Activated T-helper 9 cell treated with anti-CD3 and anti-CD28 coated beads, Interleukin-2, amount 50 U/mL, for 16 hours (primary cell): ENCODE results near the gene CLCN4.

Experiments
- DNase-seq: peaks from one replicate; pipeline ENCODE4 v3.0.0-alpha.2; 2020; ENCODE audit warnings: low read depth

CLCN4 gene

GRCh38 chrX:10156199-10157031, at the start of gene CLCN4:
Gene CLCN4, plus strand, starts transcription at chrX:10156975. Its CDS starts 28,058 bp downstream, at chrX:10185033.
- DNase-seq: no peak

GRCh38 chrX:10107483-10107882, 49.3 kb upstream of the CLCN4 start:
- DNase-seq: no peak

GRCh38 chrX:10108288-10108687, 48.5 kb upstream of the CLCN4 start:
- DNase-seq: no peak

- no peak for DNase-seq
Measured at GRCh38 chrX:10109695-10110094, 47.1 kb upstream of the CLCN4 start.

- no peak for DNase-seq
Measured at GRCh38 chrX:10110316-10110935, 46.3 kb upstream of the CLCN4 start.

- DNase-seq: peak; percentile 51
Measured at GRCh38 chrX:10110984-10111363, 45.8 kb upstream of the CLCN4 start.

GRCh38 chrX:10111364-10112148, 45.2 kb upstream of the CLCN4 start:
- DNase-seq: peak; percentile 28

GRCh38 chrX:10112510-10112909, 44.3 kb upstream of the CLCN4 start:
- DNase-seq: no peak

- no peak for DNase-seq
Measured at GRCh38 chrX:10115082-10115481, 41.7 kb upstream of the CLCN4 start.

GRCh38 chrX:10117301-10117700, 39.5 kb upstream of the CLCN4 start:
- no peak for DNase-seq

GRCh38 chrX:10117864-10118377, 38.9 kb upstream of the CLCN4 start:
- no peak for DNase-seq

GRCh38 chrX:10118530-10118929, 38.2 kb upstream of the CLCN4 start:
- DNase-seq: no peak

GRCh38 chrX:10119399-10119990, 37.3 kb upstream of the CLCN4 start:
- DNase-seq: peak; percentile 58

- no peak for DNase-seq
Measured at GRCh38 chrX:10120331-10120730, 36.4 kb upstream of the CLCN4 start.

GRCh38 chrX:10120828-10121227, 35.9 kb upstream of the CLCN4 start:
- no peak for DNase-seq

GRCh38 chrX:10121787-10122186, 35.0 kb upstream of the CLCN4 start:
- DNase-seq: no peak

GRCh38 chrX:10124506-10125247, 32.1 kb upstream of the CLCN4 start:
- DNase-seq: no peak

- DNase-seq: no peak
Measured at GRCh38 chrX:10125248-10125615, 31.5 kb upstream of the CLCN4 start.

- DNase-seq: no peak
Measured at GRCh38 chrX:10126044-10126443, 30.7 kb upstream of the CLCN4 start.

- DNase-seq: no peak
Measured at GRCh38 chrX:10126834-10127233, 29.9 kb upstream of the CLCN4 start.

- DNase-seq: no peak
Measured at GRCh38 chrX:10128386-10128785, 28.4 kb upstream of the CLCN4 start.

GRCh38 chrX:10129229-10129628, 27.5 kb upstream of the CLCN4 start:
- no peak for DNase-seq
